NCI-H1092 (cell line): Measurements from ENCODE around the gene ME2.
"Not testable (repeated sequence)": the region's sequence is repeated elsewhere in the genome, so short reads cannot be mapped to it uniquely, and the experiment has no call there.

ENCODE experiments used
- DNase-seq: peaks from one replicate; lab custom pipeline; 2025; lab: John Stamatoyannopoulos, UW

Gene ME2

DNA sequence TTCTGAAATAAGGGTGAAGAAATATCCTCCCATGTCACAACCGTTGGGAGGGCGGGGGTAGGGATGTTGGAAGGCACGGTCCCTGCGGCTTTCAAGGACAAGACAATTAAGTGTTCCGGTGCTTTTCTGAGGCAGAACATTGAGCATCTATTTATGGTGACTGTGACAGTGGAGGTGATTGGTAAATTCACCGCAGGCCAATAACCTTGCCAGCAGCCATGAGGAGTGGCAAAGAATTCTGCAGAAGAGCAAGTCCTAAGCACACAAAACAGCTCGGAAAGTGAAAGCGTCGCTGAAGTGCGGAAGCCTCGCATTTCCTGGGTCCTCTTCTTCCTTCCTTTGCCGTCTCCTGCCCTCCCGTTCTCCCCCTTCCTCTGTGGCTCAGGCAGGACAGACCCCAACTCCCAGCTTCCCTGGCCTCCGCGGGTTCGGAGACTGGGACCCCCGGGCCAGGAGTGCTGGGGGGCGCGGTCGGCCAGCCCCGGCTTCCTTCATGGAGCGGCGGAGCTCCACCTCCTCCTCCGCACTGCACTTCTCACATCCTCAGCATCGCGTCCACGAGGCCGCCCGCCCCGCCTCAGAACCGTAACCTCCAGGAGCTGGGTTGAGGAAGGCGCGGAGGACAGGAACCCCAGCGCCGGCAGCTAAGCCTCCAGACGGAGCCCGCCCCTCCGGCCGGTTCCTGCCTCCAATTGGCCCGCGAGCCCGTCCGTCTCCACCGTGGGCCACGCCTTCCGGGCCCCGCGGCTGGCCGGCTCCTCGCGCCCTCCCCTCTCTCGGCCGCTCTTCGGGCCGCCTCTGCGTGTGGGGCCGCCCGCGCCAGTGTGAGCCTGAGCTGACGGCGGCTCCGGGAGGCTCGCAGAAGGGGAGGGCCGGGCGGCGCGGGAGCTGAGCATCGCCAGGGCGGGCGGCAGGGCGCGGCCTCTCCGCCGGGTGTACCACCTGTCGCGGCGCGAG, at the start of gene ME2:
TSS of gene ME2 (plus strand) at position 774 of the 957 bp plus-strand sequence. CDS start 16,703 bp downstream, outside the sequence.
- DNase-seq: peak; percentile 88

DNA sequence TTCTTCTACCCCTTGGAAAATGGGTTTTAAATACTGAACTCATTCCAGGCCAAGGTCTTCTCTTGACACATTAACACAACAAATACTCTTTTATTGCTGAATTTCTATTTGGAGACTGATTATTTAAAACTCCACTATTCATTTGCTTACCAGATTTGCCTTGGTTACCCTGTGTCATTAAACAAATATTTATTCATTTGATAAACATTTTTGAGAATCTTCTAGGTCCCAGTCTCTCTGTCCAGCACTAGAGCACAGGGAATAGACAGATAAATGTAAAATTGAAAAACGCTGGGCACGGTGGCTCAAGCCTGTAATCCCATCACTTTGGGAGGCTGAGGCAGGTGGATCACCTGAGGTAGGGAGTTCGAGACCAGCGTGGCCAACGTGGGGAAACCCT, 49.3 kb upstream of the ME2 start:
- DNase-seq: no peak

DNA sequence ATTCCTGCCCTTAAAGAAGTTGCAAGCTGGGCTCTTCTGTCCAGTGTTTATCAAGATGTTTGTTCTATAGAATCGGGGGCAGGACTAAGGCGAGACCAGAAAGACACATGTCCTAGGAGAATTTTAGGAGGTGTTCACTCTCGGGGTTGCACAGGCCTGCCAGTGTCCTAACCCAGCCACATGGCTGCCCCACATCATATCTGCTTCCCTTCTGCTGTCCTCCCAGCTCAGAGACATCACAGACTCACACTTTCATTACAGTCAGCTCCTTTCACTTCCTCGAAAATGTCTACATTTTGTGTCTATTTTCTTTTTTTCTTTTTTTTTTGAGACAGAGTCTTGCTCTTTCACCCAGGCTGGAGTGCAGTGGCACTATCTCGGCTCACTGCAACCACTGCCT, 48.4 kb upstream of the ME2 start:
- no peak for DNase-seq

DNA sequence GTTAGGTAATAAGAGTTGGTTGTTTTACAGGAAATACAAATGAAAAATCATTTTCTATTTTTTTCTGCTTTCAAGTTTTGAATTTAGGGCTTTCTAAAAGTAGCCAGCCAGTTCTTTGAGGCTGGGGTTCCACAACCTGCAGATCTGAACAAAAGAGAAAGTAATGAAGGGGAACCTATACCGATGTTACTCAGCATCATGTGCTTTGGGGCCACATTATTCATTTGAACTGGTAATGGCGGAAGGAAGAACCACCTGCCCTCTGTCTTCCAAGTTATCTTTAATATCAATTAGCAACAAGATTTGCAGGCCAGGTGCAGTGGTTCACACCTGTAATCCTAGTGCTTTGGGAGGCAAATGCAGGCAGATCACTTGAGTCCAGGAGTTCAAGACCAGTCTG, 46.2 kb upstream of the ME2 start:
- DNase-seq: no peak

DNA sequence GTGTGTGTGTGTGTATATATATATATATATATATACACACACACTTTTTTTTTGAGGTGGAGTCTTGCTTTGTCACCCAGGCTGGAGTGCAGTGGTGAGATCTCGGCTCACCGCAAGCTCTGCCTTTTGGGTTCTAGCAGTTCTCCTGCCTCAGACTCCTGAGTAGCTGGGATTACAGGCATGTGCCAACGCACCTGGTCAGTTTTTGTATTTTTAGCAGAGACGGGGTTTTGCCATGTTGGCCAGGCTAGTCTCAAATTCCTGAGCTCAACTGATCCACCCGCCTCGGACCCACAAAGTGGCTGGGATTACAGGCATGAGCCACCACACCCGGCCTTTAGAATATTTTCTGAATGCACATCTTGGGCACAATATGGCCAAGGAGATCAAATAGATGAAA, 45.4 kb upstream of the ME2 start:
- not testable (repeated sequence) for DNase-seq

DNA sequence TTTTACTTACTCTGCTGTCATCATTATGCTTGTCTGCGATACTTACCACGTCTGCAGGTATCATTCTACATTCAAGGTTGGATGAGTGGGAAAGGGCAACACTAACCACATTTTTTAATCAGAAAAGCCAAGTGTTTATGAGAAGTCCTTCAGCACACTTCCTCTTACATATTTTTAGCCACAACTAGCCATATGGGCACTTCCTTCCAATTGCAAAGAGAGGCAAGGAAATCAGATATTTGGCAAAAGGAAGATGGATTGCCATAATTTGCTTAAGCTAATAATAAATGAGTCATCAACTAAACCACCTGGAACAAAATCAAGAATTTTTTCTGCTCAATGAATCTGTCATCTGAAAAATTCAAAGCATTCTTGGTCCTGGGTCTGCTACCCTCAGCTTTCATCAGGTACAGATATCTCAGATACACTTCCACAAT, 42.4 kb upstream of the ME2 start:
- DNase-seq: no peak

DNA sequence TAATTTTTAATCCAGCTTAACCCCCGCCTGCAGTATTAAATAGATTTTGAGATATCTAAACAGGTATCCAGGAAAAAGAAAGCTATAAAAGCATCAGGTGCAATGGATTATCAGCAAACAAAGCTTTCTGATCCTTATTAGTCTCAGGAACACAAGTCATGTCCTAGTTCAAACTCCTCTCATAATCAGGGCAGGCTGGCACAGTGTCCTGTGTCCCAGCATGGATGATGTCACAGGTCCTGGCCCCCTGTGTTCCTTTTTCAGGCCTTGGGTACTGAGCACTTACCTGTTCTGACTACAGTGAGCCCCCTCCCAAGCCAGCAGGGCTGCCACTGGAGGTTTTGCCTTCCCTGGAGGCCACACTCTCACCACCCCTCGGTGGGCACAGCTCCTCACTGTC, 39.6 kb upstream of the ME2 start:
- DNase-seq: no peak

DNA sequence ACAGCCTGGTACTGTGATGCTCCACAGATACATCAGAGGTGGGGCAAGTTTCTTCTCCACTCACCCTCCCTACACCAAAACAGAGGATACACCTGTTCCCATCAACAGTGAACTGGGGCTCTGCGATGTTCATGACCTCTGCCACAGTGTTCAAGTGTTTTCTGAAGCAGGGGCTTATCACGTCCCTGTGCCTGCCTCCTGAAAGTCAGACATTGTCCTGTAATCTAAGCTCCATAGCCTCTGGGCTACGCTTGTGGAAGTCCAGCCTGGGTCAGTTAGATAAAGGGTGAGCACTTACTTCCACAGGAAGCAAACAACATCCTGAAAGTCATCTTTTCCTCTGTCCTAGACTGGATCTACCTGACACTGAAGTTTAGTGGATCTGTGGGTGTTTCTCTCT, 38.9 kb upstream of the ME2 start:
- DNase-seq: no peak

DNA sequence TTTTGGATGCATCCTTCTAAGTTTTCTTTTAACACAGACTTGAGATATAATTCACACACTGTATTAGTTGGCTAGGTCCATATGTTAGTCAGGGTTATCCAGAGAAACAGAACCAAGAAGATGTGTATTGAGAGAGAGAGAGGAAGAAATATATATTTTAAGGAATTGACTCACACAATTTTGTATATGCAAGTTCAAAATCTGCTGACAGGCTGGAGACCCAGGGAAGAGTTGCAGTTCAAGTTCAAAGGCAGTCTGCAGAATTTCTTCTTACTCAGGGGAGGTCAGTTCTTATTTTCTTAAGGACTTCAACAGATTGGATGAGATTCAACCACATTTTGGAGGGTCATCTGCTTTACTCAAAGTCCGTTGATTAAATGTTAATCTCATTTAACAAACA, 36.1 kb upstream of the ME2 start:
- DNase-seq: no peak

DNA sequence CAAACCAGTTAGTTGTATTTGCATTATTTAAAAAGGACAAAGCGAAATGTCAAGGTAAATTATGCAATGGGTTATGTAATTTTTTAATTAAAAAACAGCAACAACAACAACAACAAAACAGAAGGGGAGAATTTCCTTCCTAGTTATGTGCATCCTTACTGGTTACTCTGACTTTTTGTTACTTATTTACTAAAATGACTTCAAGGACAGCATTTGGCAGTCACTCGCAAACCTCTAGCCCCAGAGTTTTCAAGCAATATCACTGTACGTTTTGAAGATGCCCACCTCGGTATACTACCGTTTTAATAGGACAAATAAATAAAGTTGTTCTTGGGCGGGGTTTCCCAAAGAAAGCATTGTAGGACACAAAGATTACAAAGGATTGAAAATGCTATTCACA, 34.4 kb upstream of the ME2 start:
- DNase-seq: no peak

DNA sequence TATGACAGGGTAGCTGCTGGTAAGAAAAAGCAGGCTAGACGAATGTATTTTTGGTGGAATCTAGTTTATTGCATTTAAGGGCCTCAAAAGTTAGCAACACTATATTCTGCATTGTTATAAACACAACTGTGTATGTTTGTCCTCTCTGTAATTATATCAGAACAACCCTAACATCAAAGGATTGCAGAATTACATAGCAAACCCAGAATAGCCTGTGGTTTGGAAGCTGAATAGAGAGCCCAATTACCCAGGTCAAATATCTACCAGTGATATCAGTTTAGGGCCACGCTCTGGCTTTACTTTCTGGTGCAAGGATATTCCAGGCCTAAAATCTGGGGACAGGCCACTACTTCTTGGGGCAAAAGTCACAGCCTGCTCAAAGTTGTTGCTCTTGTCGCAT, 34.0 kb upstream of the ME2 start:
- no peak for DNase-seq

DNA sequence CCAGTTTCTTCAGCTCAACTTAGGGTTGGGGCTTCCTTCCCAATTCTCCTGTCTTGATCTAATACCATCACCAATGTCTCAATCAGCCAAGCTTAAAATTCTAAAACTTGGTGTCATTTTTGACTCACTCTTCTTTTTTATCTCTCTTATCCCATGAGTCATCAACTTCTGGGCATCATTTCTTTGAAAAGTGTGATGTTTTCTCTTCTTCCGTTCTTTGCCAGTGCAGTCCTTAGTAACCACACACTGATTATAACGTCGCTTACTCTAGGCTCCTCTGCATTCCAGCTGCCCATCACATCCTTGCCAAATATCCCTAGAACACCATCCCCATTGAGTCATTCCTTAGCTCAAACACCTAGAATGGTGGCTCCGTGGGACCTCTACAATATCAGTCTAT, 31.7 kb upstream of the ME2 start:
- no peak for DNase-seq

DNA sequence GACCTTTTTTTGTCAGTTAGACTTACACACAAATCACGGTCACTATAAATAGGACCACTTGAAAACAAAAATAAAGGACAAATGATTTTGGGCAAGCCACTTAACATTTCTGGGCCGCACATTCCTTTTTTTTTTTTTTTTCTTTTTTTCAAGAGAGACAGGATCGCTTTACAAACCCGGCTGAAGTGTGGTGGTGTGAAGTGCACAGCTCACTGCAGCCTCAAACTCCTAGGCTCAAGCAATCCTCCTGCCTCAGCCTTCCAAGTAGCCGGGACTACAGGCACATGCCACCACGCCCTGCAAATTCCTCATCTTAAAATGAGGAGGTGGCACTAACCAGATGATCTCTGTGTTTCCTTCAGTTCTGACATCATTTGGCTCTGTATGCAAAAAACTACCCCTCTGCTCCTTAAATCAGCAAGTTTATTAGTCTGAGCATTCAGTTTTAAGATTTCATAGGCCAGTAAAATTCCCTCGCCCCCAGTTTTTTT, 30.8 kb upstream of the ME2 start:
- no peak for DNase-seq

DNA sequence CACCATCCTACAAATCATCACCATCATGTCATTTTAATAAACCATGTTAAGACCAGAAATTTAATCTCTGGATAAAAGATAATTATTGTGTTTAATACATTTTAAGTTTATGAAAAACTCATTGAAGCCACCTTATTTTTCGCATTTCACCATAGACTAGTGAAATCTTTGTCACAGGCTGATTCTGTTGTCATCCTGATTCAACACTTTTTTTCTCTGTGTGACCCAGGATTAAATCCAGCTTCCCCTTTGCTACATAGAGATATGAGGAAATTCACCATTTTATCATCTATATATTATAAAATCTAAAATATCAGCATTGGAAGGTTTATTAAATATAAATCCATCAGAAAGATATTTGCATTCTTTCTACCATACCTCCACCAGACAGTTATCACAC, 29.9 kb upstream of the ME2 start:
- no peak for DNase-seq

DNA sequence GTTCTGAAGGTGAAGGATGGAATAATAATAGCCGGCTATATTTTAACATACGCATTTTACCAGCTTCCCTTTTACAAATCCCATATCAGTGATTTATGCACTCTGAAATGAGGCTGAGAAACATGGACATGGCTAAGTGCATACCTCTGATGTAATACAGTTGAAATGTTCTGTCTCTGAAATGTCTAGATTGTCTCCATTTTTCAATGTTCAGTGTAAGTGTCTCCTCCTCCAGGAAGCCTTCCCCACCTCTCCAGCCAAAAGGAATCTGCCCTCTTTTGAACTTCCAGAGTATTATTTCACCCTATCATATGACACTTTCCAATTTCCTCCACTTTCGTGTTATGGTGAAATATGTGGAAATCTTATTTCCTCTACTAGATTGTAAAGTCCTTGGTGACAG, 29.5 kb upstream of the ME2 start:
- DNase-seq: no peak

DNA sequence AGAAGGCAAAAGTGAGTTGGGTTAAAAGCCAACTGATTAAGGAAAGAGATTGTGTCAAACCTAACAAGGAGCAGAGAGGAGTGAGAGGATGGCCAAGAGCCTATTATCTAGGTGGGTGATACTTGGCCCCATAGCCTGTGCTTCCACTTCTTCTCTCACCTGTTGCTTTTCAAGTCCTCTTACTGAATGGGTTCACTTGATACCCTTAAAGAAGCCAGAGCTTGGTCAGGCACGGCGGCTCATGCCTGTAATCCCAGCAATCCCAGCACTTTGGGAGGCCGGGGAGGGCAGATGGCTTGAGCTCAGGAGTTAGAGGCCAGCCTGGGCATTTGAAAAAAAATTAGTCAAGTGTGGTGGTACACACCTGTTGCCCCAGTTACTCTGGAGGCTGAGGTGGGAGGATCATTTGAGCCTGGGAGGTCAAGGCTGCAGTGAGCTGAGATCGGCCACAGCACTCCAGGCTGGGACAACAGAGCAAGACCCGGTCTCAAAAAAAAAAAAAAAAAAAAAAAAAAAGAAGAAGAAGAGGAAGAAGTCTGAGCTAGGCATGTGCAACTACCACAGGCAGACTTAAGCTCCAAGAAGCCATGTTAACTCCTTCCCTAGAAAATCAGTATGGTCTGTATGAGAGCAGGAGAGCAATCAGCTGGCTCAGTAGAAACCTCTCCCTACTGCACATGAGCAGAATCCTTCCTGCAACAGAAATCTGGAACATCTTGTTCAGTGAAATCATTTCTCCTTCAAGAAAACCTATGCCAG, 28.4 kb upstream of the ME2 start:
- no peak for DNase-seq

DNA sequence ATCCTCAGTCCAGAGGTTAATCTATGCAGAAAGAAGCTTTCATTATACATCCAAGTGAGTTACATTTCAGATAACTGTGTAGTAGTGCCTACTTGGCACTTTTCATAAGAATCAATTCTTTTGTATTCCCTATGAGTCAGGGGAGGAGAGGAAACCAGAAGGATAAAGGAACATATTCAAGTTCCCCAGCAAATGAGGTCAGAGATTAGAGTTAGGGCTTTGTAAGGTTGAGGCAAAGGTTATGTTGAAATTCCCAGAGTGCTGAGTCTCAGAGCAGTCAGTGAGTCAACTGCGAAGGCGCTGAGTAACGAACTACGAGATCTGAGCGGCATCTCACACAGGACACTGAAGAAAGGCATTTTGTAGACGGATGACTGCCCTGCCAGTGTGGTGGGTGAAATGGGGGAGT, 25.1 kb upstream of the ME2 start:
- DNase-seq: no peak

DNA sequence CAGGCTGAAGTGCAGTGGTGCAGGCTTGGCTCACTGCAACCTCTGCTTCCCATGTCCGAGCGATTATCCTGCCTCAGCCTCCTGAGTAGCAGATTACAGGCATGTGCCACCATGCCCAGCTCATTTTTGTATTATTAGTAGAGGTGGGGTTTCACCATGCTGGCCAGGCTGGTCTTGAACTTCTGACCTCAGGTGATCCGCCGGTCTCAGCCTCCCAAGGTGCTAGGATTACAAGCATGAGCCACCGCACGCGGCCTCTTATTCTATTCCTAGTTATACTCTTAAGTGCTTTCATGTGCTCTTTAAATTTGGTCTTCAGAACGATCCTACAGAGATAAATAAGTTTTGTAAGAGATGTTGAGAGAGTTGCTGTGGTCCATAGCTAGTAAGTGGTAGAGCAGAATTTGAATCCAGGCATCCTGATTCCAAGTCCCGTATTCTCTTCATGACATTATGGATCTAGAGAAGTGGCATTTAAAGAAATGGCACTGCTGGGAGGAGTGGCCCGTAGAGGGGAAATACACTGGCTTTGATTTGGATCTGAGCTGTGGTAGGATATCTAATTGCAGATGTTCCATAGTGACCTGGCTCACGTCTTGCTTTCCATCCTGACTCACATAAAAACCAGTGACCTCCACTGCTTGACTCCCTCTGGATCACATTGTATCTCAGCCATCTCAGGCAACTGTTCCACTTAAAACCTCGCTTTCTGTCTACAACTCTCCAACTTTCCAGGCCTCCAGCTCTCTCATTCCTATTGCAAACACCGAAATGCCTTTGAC, 22.8 kb upstream of the ME2 start:
- DNase-seq: no peak

DNA sequence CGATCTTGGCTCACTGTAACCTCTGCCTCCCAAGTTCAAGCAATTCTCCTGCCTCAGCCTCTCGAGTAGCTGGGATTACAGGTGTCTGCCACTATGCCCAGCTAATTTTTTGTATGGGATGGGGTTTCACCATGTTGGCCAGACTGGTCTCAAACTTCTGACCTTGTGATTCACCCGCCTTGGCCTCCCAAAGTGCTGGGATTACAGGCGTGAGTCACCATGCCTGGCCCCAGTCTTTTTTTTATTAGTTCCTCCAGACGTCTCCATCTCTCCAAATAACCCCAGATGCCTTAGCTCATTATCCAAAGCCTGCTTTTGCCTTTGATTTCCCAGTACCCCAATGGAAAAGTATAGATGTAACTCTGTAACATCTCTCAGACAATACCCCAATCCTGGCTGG, 21.8 kb upstream of the ME2 start:
- not testable (repeated sequence) for DNase-seq

DNA sequence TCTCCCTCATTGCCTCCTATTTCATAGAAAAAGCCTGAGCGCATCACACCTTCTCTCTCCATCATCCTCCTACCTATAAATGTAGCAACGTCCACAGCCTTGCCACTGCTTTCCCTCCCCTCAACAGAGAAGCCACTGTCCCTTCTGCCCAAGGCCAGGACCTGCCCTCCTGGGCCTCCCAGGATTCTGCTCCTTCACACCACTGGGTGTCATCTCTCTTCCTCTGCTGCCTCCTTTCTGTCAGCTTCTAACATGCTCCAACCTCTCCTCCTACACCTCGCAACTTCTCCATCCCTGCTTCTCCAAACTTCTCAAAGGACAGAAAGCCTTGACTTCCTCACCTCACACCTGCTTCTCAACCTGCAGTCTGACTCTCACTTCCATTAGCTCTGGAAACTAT, 21.2 kb upstream of the ME2 start:
- no peak for DNase-seq

DNA sequence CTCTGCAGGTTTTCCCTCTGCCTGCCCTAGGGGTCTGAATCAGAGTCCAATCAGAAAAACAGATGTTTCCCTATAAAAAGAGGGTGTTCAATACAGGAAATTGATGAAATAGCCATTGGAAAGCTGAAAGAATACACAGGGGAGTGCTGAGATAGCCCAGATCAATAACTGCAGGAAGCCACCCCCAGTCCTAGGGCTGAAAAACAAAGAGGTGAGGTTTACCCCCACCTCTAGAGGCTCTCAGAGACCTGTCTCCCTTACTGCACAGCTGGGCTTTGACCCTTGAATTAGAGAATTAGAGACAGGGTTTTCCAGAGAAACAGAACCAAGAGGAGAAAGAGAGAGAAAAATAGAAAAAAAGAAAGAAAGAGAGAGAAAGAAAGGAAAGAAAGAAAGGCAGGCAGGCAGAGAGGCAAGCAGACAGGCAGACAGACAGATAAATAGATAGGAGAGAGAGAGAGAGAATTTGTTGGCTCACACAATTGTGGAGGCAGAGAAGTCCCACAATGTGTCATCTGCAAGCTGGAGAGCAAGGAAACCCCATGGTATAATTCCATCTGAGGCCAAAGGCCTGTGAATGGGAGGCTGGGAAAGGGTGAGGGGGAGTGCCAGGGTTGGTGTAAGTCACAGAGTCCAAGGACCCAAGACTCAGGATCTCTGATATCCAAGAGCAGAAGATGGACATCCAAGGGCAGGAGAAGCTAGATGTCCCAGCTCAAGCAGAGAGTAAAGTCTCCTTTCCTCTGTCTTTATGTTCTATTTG, 18.9 kb upstream of the ME2 start:
- no peak for DNase-seq

DNA sequence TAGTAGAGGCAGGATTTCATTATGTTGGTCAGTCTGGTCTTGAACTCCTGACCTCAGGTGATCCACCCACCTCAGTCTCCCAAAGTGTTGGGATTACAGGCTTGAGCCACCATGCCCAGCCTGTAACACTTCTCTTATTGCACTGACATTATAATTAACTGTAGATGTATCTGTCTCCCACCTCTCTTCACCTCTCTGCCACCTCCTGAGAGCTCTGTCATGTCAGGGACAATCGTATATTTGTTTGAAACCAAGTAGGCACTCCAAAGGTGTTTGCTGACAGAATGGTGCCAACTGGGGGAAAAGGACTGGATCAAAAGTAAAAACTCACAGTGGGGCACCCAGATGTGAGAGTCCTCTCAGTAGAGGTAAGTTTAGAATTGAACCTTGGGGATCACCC, 17.3 kb upstream of the ME2 start:
- DNase-seq: no peak
